K562 (cell line): Measurements from ENCODE around the gene G6PC1. TPM values are rescaled to one million over a fixed set of nuclear protein-coding genes. Genes with fewer than 3 reads are reported as not detected.

Experiments used
- ASH1L ChIP-seq: fragments of 450-650 bp; IDR thresholded peaks from 2 replicates; pipeline ENCODE4 v1.6.1; 2018; ENCODE audit warnings: borderline replicate concordance, mild to moderate bottlenecking, low read depth; ENCODE audit not compliant: partially characterized antibody
- ATF1 ChIP-seq, 2 experiments: fragments of 450-650 bp in 1 of 2; IDR thresholded peaks; 2 replicates each; pipeline ENCODE4 v1.6.1; 2016; ENCODE audit warnings: missing compliant biosample characterization in 1 of 2, missing genetic modification characterization in 1 of 2
- CC2D1A ChIP-seq: fragments of 450-650 bp; IDR thresholded peaks from 2 replicates; pipeline ENCODE4 v1.6.1; 2017; ENCODE audit warnings: mild to moderate bottlenecking
- CSDE1 ChIP-seq, 2 experiments: fragments of 450-650 bp; IDR thresholded peaks; 2 replicates each; pipeline ENCODE4 v1.6.1; 2016; ENCODE audit warnings: mild to moderate bottlenecking in 1 of 2
- GATAD2A ChIP-seq: fragments of 450-650 bp; IDR thresholded peaks from 2 replicates; pipeline ENCODE4 v1.6.1; 2017
- KLF1 ChIP-seq: fragments of 450-650 bp; IDR thresholded peaks from 2 replicates; pipeline ENCODE4 v1.6.1; 2016; ENCODE audit warnings: missing genetic modification characterization, missing compliant biosample characterization
- MAX ChIP-seq: sonication (generic); formaldehyde crosslinking; IDR thresholded peaks from 2 replicates; pipeline ENCODE4 v1.9.0; 2022; ENCODE audit warnings: mild to moderate bottlenecking, missing genetic modification reagents
- MBD2 ChIP-seq: sonication (generic); IDR thresholded peaks from 2 replicates; pipeline ENCODE4 v1.6.1; 2016; ENCODE audit warnings: low read depth, borderline replicate concordance
- MCM2 ChIP-seq: fragments of 450-650 bp; IDR thresholded peaks from 2 replicates; pipeline ENCODE4 v1.6.1; 2017; ENCODE audit warnings: low read depth, mild to moderate bottlenecking
- MEF2D ChIP-seq: conservative IDR thresholded peaks from 2 replicates; pipeline ENCODE4 v1.6.1; 2016; ENCODE audit warnings: low read depth, missing genetic modification characterization, missing compliant biosample characterization
- NBN ChIP-seq: fragments of 450-650 bp; IDR thresholded peaks from 2 replicates; pipeline ENCODE4 v1.6.1; 2016; ENCODE audit warnings: low read depth, mild to moderate bottlenecking
- NFATC3 ChIP-seq: fragments of 450-650 bp; IDR thresholded peaks from 2 replicates; pipeline ENCODE4 v1.6.1; 2017; ENCODE audit warnings: mild to moderate bottlenecking
- POLR2H ChIP-seq: IDR thresholded peaks from 2 replicates; pipeline ENCODE4 v1.6.1; 2016; ENCODE audit warnings: missing genetic modification characterization, low read depth, mild to moderate bottlenecking, control low read depth, missing compliant biosample characterization, moderate library complexity
- RAD51 ChIP-seq: fragments of 450-650 bp; IDR thresholded peaks from 2 replicates; pipeline ENCODE4 v1.7.1; 2016; ENCODE audit warnings: low read depth, mild to moderate bottlenecking, borderline replicate concordance
- SIX5 ChIP-seq, 2 experiments: IDR thresholded peaks; 2 replicates each; pipeline ENCODE4 v1.6.1; 2011; ENCODE audit warnings: low read length in 2 of 2, borderline replicate concordance in 1 of 2, low read depth in 1 of 2, mild to moderate bottlenecking in 1 of 2, moderate library complexity in 1 of 2; ENCODE audit not compliant: insufficient read depth in 1 of 2
- SRF ChIP-seq, 2 experiments: fragments of 250-450, 450-650 bp in 1 of 2; sonication (Bioruptor Pico) in 1 of 2; sonication (generic) in 1 of 2; formaldehyde crosslinking; IDR thresholded peaks; 2 replicates each; pipeline versions ENCODE4 v1.5.0 to v1.5.1; 2020 to 2022; ENCODE audit warnings: mild to moderate bottlenecking in 1 of 2, missing genetic modification reagents in 1 of 2
- SRSF7 ChIP-seq: fragments of 200-400 bp; formaldehyde crosslinking; optimal IDR thresholded peaks from 2 replicates; pipeline ENCODE3; 2017; ENCODE audit warnings: mild to moderate bottlenecking, low read depth, low read length
- SRSF9 ChIP-seq: fragments of 200-400 bp; formaldehyde crosslinking; IDR thresholded peaks from 2 replicates; pipeline ENCODE4 v1.6.1; 2017; ENCODE audit warnings: low read depth, low read length, borderline replicate concordance
- STAT5B ChIP-seq: fragments of 250-450 bp; sonication (Bioruptor Pico); IDR thresholded peaks from 2 replicates; pipeline ENCODE4 v1.8.0; 2021; ENCODE audit warnings: mild to moderate bottlenecking, inconsistent platforms
- TAF15 ChIP-seq: fragments of 200-400 bp; formaldehyde crosslinking; IDR thresholded peaks from 2 replicates; pipeline ENCODE4 v1.6.1; 2017; ENCODE audit warnings: mild to moderate bottlenecking, low read depth, low read length, moderate library complexity
- TAL1 ChIP-seq: fragments of 450-650 bp; IDR thresholded peaks from 2 replicates; pipeline ENCODE4 v1.6.1; 2016; ENCODE audit warnings: mild to moderate bottlenecking
- ZBTB12 ChIP-seq: fragments of 250-450 bp; sonication (Bioruptor Pico); IDR thresholded peaks from 2 replicates; pipeline ENCODE4 v1.4.0; 2020
- ZC3H4 ChIP-seq: sonication (generic); formaldehyde crosslinking; IDR thresholded peaks from 2 replicates; pipeline ENCODE4 v1.9.0; 2021; ENCODE audit warnings: missing genetic modification reagents, borderline replicate concordance
- ZNF121 ChIP-seq: sonication (generic); formaldehyde crosslinking; conservative IDR thresholded peaks from 2 replicates; pipeline ENCODE4 v1.8.0; 2022; ENCODE audit warnings: missing genetic modification reagents
- ZNF140 ChIP-seq: fragments of 250-450 bp; sonication (Bioruptor Pico); IDR thresholded peaks from 2 replicates; pipeline ENCODE4 v1.8.0; 2021; ENCODE audit warnings: moderate library complexity, mild to moderate bottlenecking, inconsistent platforms
- ZNF384 ChIP-seq: IDR thresholded peaks from 2 replicates; pipeline ENCODE4 v1.6.1; 2012; ENCODE audit warnings: low read depth, low read length, improper control_type of control experiment
- ZNF584 ChIP-seq: fragments of 200-800 bp; sonication (Bioruptor generic); IDR thresholded peaks from 2 replicates; pipeline ENCODE4 v1.6.1; 2016; ENCODE audit warnings: low read depth, mild to moderate bottlenecking, missing genetic modification characterization, missing compliant biosample characterization
- ZNF699 ChIP-seq: fragments of 250-450 bp; sonication (Bioruptor Pico); IDR thresholded peaks from 2 replicates; pipeline ENCODE4 v1.8.0; 2021; ENCODE audit warnings: mild to moderate bottlenecking, moderate library complexity; ENCODE audit not compliant: insufficient replicate concordance
- ZNF79 ChIP-seq: fragments of 250-450 bp; sonication (Bioruptor Pico); IDR thresholded peaks from 2 replicates; pipeline ENCODE4 v1.4.0; 2020; ENCODE audit warnings: low read depth, mild to moderate bottlenecking, moderate library complexity
- polyA plus RNA-seq, 8 experiments: library from polyadenylated mRNA; depleted of rRNA in 4 of 8; stranded (reverse) in 5 of 8; unstranded in 3 of 8; fragments of >200 nt; fragmentation: Nextera tagmentation in 2 of 8; fragmentation: Illumina TruSeq in 1 of 8; extraction: Ambion mirVana in 2 of 8; extraction: Trizol in 1 of 8; gene quantifications; 2 replicates each; pipeline versions ENCODE4 v1.2.1 to v1.2.3, GENCODE V29; 2011 to 2014; ENCODE audit warnings: inconsistent platforms in 1 of 8, missing spikeins in 1 of 8
- total RNA-seq, 7 experiments: library from RNA; depleted of rRNA in 6 of 7; stranded (reverse); fragments of >200 nt in 6 of 7; fragmentation: Illumina TruSeq in 2 of 7; extraction: Trizol in 2 of 7; gene quantifications; 2 replicates each; pipeline versions ENCODE4 v1.2.1 to v1.2.3, GENCODE V29; 2011 to 2021; ENCODE audit warnings: low replicate concordance in 1 of 7

G6PC1 gene
- total and polyA plus RNA-seq, 9 of the 15 experiments (the other 6 are each of a cell fraction or from before 2014, with no cell fraction given), result not detected

DNA sequence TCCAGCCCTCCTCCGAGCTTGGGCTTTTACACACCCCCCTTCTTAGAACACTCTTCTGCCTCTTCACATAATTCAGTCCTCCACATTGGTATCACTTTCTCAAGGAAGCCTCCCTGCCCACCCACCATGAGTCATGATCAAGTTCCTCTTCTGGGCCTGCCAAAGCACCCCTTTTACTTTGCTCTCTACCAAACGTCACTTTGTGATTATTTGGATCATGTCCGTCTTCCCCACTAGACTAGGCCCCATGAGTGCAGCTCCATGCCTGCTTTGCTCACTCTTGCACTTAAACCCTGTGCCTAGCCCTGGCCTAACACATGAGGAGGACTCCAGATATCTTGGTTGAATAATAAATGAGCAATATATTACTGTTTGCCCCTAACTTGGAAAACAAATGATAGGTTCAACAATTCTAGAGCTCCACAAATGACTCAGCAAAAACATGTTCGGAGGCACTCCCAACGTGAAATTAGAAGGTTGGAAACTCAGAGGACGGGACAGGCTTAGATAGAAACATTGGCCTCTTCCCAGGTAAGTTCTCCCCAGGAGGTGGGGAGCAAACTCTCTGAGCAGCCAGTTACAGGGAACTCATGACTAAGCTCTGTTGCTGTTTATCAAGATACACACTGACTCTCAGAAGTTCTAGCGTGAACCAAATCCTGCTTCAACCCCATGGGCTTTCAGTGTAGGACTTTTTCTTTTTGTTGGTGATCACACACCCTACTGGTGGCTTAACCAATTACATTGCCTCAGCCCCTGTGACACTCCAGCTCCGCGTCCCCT, 28.3 kb downstream of the G6PC1 start (continued):
- TF ChIP-seq SRSF7 (no peak), SRF (CRISPR knock-in tag; IDR thresholded peaks at IDR 0.05) (no peak; a peak in 1 of 4 replicates), CC2D1A (no peak; the same call in 1 of the 2 replicates), ZNF140 (no peak; the same call in 1 of the 2 replicates), GATAD2A (peak; percentile 74), ZNF79 (no peak), ZBTB12 (CRISPR knock-in tag) (no peak), NBN (peak; percentile 74), ASH1L (peak; percentile 18), ATF1 (CRISPR knock-in tag; IDR thresholded peaks at IDR 0.05) (no peak), ATF1 (tag; IDR thresholded peaks at IDR 0.05) (peak; percentile 51), TAL1 (no peak), ZNF584 (CRISPR knock-in tag) (peak; percentile 62; the same call in 1 of the 2 replicates), KLF1 (peak; percentile 16; the same call in 1 of the 2 replicates), SIX5 (IDR thresholded peaks at IDR 0.05; ENCODE audit: borderline replicate concordance in 1 of 2, insufficient read depth in 1 of 2, low read depth in 1 of 2, low read length in 2 of 2) (no peak), CSDE1 (IDR thresholded peaks at IDR 0.05) (no peak), ZNF384 (no peak), NFATC3 (no peak), MCM2 (no peak), ZC3H4 (CRISPR knock-in tag) (no peak), STAT5B (no peak), TAF15 (no peak), POLR2H (tag) (no peak), MAX (CRISPR knock-in tag) (no peak), SRSF9 (no peak), RAD51 (no peak), ZNF699 (CRISPR knock-in tag) (no peak), ZNF121 (no peak), MEF2D (tag) (peak; percentile 73; the same call in 1 of the 2 replicates), MBD2 (no peak; the same call in 1 of the 2 replicates)
